GM18502 (cell line): Measurements from ENCODE around the gene HSPA4.

Experiments
- ATAC-seq: cut with Tn5 transposase; IDR thresholded peaks from one replicate; pipeline ENCODE4 v1.9.1; 2021; ENCODE audit warnings: mild to moderate bottlenecking; ENCODE audit not compliant: unreplicated experiment, poor library complexity

Gene HSPA4

GRCh38 chr5:133147815-133148567, 96.2 kb downstream of the HSPA4 start:
- no peak for ATAC-seq

GRCh38 chr5:133149345-133149744, 97.5 kb downstream of the HSPA4 start:
- no peak for ATAC-seq

GRCh38 chr5:133150909-133151544, 99.2 kb downstream of the HSPA4 start:
- ATAC-seq = no peak

DNA sequence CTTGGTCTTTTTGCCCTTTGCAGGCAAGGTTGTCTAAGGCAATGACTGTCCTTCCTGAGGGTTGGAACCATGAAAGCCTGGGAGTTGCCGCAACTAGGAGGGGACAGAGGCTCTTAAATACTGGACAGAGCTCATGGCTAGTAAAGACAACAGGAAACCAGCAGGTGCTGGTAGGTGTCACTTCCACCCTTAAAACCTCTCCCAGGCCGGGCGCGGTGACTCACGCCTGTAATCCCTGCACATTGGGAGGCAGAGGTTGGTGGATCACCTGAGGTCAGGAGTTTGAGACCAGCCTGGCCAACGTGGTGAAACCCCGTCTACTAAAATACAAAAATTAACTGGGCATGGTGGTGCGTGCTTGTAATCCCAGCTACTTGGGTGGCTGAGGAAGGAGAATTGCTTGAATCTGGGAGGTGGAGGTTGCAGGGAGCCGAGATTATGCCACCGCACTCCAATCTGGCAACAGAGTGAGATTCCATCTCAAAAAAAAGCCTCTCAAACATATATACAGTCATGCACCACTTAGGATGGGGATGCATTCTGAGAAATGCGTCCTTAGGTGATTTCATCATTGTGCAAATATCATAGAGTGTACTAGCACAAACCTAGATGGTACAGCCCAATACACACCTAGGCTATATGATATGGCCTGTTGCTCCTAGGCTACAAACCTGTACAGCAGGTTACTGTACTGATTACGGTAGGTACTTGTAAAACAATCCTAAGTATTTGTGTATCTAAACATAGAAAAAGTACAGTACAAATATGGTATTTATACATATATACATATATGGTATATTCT, 102.7 kb downstream of the HSPA4 start:
- no peak for ATAC-seq

GRCh38 chr5:133155326-133155969, 103.6 kb downstream of the HSPA4 start:
- ATAC-seq = no peak
